Effector memory CD4-positive, alpha-beta T cell (primary cell): ENCODE measurements around the gene CHRM2.

Experiments
- DNase-seq, 3 donors: peaks; one replicate each; pipeline ENCODE4 v3.0.0-alpha.2; 2020
- H3K27ac ChIP-seq: 2 replicates; pipeline ENCODE4 v1.7.0; 2013; ENCODE audit warnings: mild to moderate bottlenecking, low read length, moderate library complexity; ENCODE audit not compliant: insufficient read depth, poor library complexity, severe bottlenecking
- H3K27me3 ChIP-seq: replicated peaks from 2 replicates; pipeline ENCODE4 v1.7.0; 2013; ENCODE audit warnings: mild to moderate bottlenecking, low read length; ENCODE audit not compliant: insufficient read depth, control insufficient read depth, poor library complexity, severe bottlenecking
- H3K36me3 ChIP-seq: 2 replicates; pipeline ENCODE4 v1.7.0; 2013; ENCODE audit warnings: mild to moderate bottlenecking, low read length, moderate library complexity; ENCODE audit not compliant: control insufficient read depth, insufficient read depth
- H3K4me1 ChIP-seq: 2 replicates; pipeline ENCODE4 v1.7.0; 2013; ENCODE audit warnings: low read length, mild to moderate bottlenecking; ENCODE audit not compliant: control insufficient read depth, insufficient read depth, poor library complexity, severe bottlenecking
- H3K4me3 ChIP-seq: 2 replicates; pipeline ENCODE4 v1.7.0; 2013; ENCODE audit warnings: low read length, low read depth, mild to moderate bottlenecking; ENCODE audit not compliant: insufficient read depth, poor library complexity, severe bottlenecking
- H3K9me3 ChIP-seq: 2 replicates; pipeline ENCODE4 v1.7.0; 2013; ENCODE audit warnings: mild to moderate bottlenecking, low read length, moderate library complexity; ENCODE audit not compliant: control insufficient read depth

The CHRM2 gene

GRCh38 chr7:136976504-136977251, 108.2 kb downstream of the CHRM2 start:
- H3K27me3 ChIP-seq: no peaks in the 10 kb centered on the region
- DNase-seq: no peak
- no peak overlapping the region for H3K4me3 ChIP-seq
- no peaks in the 10 kb centered on the region for H3K36me3 ChIP-seq
- no peak overlapping the region for H3K27ac ChIP-seq
- H3K9me3 ChIP-seq: no peaks in the 10 kb centered on the region
- no peaks in the 10 kb centered on the region for H3K4me1 ChIP-seq

- no peaks in the 10 kb centered on the region for H3K4me1 ChIP-seq
- H3K27me3 ChIP-seq: no peaks in the 10 kb centered on the region
- H3K27ac ChIP-seq: no peak overlapping the region
- H3K36me3 ChIP-seq: no peaks in the 10 kb centered on the region
- H3K9me3 ChIP-seq: no peaks in the 10 kb centered on the region
- H3K4me3 ChIP-seq: no peak overlapping the region
- no peak for DNase-seq
Observed at GRCh38 chr7:136993377-136993776, 124.9 kb downstream of the CHRM2 start.

GRCh38 chr7:136997735-136998134, 129.3 kb downstream of the CHRM2 start:
- DNase-seq: no peak
- Histone ChIP-seq H3K9me3 (no peaks in the 10 kb centered on the region), H3K27ac (no peak overlapping the region), H3K36me3 (no peaks in the 10 kb centered on the region), H3K4me3 (no peak overlapping the region), H3K27me3 (no peaks in the 10 kb centered on the region), H3K4me1 (no peaks in the 10 kb centered on the region)

- no peaks in the 10 kb centered on the region for H3K36me3 ChIP-seq
- no peak overlapping the region for H3K27ac ChIP-seq
- H3K4me3 ChIP-seq: no peak overlapping the region
- no peak for DNase-seq
- H3K9me3 ChIP-seq: no peaks in the 10 kb centered on the region
- H3K4me1 ChIP-seq: no peaks in the 10 kb centered on the region
- no peaks in the 10 kb centered on the region for H3K27me3 ChIP-seq
Observed at GRCh38 chr7:136998495-136998894, 130.0 kb downstream of the CHRM2 start.

- DNase-seq: no peak
- no peaks in the 10 kb centered on the region for H3K27me3 ChIP-seq
Observed at GRCh38 chr7:137000621-137001020, 132.2 kb downstream of the CHRM2 start.

GRCh38 chr7:137001041-137001440, 132.6 kb downstream of the CHRM2 start:
- Histone ChIP-seq H3K36me3 (no peaks in the 10 kb centered on the region), H3K9me3 (no peaks in the 10 kb centered on the region), H3K27ac (no peak overlapping the region), H3K4me1 (no peaks in the 10 kb centered on the region), H3K4me3 (no peak overlapping the region), H3K27me3 (no peaks in the 10 kb centered on the region)
- DNase-seq: no peak

More at GRCh38 chr7:137000621-137001020, 132.2 kb downstream of the CHRM2 start:
- Histone ChIP-seq H3K4me1 (no peaks in the 10 kb centered on the region), H3K4me3 (no peak overlapping the region), H3K27ac (no peak overlapping the region), H3K9me3 (no peaks in the 10 kb centered on the region), H3K36me3 (no peaks in the 10 kb centered on the region)

GRCh38 chr7:137001478-137001877, 133.0 kb downstream of the CHRM2 start:
- H3K9me3 ChIP-seq: no peaks in the 10 kb centered on the region
- no peaks in the 10 kb centered on the region for H3K4me1 ChIP-seq
- H3K4me3 ChIP-seq: no peak overlapping the region
- no peaks in the 10 kb centered on the region for H3K36me3 ChIP-seq
- H3K27ac ChIP-seq: no peak overlapping the region
- no peaks in the 10 kb centered on the region for H3K27me3 ChIP-seq
- no peak for DNase-seq

GRCh38 chr7:137003086-137003485, 134.6 kb downstream of the CHRM2 start:
- no peak for DNase-seq
- H3K4me3 ChIP-seq: no peak overlapping the region
- no peaks in the 10 kb centered on the region for H3K4me1 ChIP-seq
- H3K9me3 ChIP-seq: no peaks in the 10 kb centered on the region
- H3K27ac ChIP-seq: no peak overlapping the region
- no peaks in the 10 kb centered on the region for H3K27me3 ChIP-seq
- no peaks in the 10 kb centered on the region for H3K36me3 ChIP-seq

- DNase-seq: no peak
- Histone ChIP-seq H3K9me3 (no peaks in the 10 kb centered on the region), H3K27me3 (no peaks in the 10 kb centered on the region)
Observed at GRCh38 chr7:137003566-137003965, 135.1 kb downstream of the CHRM2 start.

GRCh38 chr7:137005873-137006272, 137.4 kb downstream of the CHRM2 start:
- no peak overlapping the region for H3K27ac ChIP-seq
- H3K36me3 ChIP-seq: no peaks in the 10 kb centered on the region
- H3K4me1 ChIP-seq: no peaks in the 10 kb centered on the region
- H3K4me3 ChIP-seq: no peak overlapping the region
- no peak for DNase-seq
- H3K27me3 ChIP-seq: no peaks in the 10 kb centered on the region
- no peaks in the 10 kb centered on the region for H3K9me3 ChIP-seq

More at GRCh38 chr7:137003566-137003965, 135.1 kb downstream of the CHRM2 start:
- no peak overlapping the region for H3K4me3 ChIP-seq
- no peaks in the 10 kb centered on the region for H3K4me1 ChIP-seq
- H3K36me3 ChIP-seq: no peaks in the 10 kb centered on the region
- no peak overlapping the region for H3K27ac ChIP-seq
